Fibroblast of the aortic adventitia (primary cell): ENCODE data around the gene PPP1R9B. TPM values are rescaled to one million over a fixed set of nuclear protein-coding genes. Genes with fewer than 3 reads are reported as not detected.

Experiments
- DNase-seq: peaks from one replicate; pipeline ENCODE4 v3.0.0-alpha.2; 2010; ENCODE audit warnings: low read depth
- H3K4me3 ChIP-seq: 2 replicates; pipeline ENCODE4 v1.5.1; 2011; ENCODE audit warnings: low read depth, mild to moderate bottlenecking, control low read depth, low read length, moderate library complexity
- CTCF ChIP-seq: IDR thresholded peaks from 2 replicates; pipeline ENCODE4 v1.5.1; 2011; ENCODE audit warnings: mild to moderate bottlenecking, low read length, control low read depth, inconsistent platforms; ENCODE audit not compliant: insufficient read depth
- total RNA-seq: library from RNA; depleted of rRNA; stranded (reverse); fragments of >200 nt; gene quantifications from 2 replicates; pipeline ENCODE4 v1.2.3, GENCODE V29; 2012; ENCODE audit warnings: low replicate concordance

The PPP1R9B gene
- total RNA-seq, 1 donor = 59.3 TPM

- no peak overlapping the region for H3K4me3 ChIP-seq
- DNase-seq = no peak
- no peak for TF ChIP-seq CTCF
These were observed 31.7 kb downstream of the PPP1R9B start for GRCh38 chr17:50118828-50119218.

GRCh38 chr17:50118076-50118827 lies 32.2 kb downstream of the PPP1R9B start:
- H3K4me3 ChIP-seq = no peak overlapping the region
- TF ChIP-seq CTCF = no peak
- DNase-seq = no peak

GRCh38 chr17:50117202-50118051 lies 33.0 kb downstream of the PPP1R9B start:
- peak; percentile 50 for DNase-seq
- peak overlapping the region; percentile 5 for H3K4me3 ChIP-seq
- peak; percentile 56 for TF ChIP-seq CTCF

- TF ChIP-seq CTCF = no peak
- DNase-seq = no peak
- no peak overlapping the region for H3K4me3 ChIP-seq
These were observed 34.7 kb downstream of the PPP1R9B start for GRCh38 chr17:50115756-50116155.

- peak; percentile 77 for TF ChIP-seq CTCF
- peak; percentile 78 for DNase-seq
- H3K4me3 ChIP-seq = no peak overlapping the region
These were observed 35.6 kb downstream of the PPP1R9B start for GRCh38 chr17:50114849-50115357.

- no peak for DNase-seq
- TF ChIP-seq CTCF = no peak
- H3K4me3 ChIP-seq = no peak overlapping the region
These were observed 36.1 kb downstream of the PPP1R9B start for GRCh38 chr17:50114401-50114800.
